GM18508 (cell line): ENCODE results near the gene RRAGC.

Source experiments
- ATAC-seq: cut with Tn5 transposase; IDR thresholded peaks from one replicate; pipeline ENCODE4 v1.9.1; 2021; ENCODE audit warnings: moderate number of reproducible peaks; ENCODE audit not compliant: insufficient read depth, unreplicated experiment

RRAGC gene, protein sequence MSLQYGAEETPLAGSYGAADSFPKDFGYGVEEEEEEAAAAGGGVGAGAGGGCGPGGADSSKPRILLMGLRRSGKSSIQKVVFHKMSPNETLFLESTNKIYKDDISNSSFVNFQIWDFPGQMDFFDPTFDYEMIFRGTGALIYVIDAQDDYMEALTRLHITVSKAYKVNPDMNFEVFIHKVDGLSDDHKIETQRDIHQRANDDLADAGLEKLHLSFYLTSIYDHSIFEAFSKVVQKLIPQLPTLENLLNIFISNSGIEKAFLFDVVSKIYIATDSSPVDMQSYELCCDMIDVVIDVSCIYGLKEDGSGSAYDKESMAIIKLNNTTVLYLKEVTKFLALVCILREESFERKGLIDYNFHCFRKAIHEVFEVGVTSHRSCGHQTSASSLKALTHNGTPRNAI

DNA sequence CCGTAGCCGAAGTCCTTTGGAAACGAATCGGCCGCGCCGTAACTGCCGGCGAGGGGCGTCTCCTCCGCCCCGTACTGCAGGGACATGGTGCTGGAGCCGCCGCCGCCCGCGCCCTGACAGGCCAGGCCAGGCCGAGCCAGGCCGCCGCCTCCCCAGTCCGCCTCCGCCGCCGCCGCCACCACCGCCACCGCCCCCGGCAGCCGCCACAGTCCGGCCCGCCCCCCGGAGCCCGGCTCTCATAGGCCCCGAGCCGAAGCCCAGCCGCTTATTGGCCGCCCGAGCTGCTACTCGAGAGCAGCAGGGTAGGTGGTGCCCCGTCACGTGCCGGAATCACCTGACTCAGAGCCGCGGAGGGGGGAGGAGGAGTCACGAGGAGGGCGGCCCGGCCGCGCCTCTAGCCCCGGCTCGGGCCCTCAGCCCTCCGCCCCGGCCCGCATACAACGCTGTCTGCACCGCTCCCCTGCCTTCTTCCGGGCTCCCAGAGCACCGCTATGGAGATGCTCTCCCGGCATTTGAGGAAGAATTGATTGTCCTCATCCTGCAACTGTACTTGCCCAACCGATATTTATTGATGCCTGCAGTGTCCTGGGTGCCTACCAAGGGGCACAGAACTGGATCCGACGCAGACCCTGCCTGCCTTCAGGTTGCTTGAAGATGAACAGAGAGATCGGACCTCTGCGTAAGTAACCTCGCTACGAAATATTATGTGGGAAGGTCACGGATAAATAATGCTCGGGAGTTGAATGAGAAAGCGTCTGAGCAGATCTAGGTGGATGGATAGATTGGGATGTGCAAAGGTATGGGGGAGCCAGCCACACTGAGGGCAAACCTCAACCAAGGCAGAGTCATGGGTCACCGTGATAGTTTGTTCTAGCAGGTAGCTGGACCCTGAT is at the start of gene RRAGC:
Gene RRAGC, minus strand, starts transcription at position 212 of the 893 bp plus-strand sequence. Its CDS starts 126 bp downstream, at position 86.
- peak; percentile 48 for ATAC-seq

DNA sequence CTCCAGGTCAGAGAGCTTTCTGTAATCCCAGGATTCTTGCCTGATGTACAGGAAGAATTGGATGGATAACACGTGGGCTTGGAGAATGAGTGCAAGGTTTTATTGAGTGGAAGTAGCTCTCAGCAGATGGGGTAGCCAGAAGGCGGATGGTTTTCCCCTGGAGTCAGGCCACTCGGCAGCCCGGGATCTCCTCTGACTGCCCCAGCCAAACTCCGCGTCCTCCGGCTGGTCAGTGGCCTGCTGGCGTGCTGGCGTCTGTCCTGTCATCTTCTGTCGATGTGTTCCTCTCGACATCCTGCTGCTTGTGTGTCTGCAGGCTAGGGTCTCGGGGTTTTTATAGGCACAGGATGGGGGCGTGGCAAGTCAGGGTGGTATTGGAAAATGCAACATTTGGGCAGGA is 49.2 kb upstream of the RRAGC start:
- ATAC-seq: no peak

DNA sequence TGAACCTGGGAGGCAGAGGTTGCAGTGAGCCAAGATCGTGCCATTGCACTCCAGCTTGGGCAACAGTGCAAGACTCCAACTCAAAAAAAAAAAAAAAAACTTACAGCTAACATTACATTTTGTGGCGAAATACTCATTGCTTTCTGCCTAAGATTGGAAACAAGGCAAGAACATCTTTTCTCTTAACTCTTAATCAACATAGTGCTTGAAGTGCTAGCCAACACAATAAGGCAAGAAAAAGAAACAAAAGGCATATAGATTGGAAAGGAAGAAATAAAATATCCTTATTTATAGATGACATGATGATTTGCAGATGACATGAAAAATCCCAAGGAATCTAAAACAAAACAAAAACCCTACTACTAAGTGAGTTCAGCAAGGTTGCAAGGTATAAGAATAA is 46.4 kb upstream of the RRAGC start:
- ATAC-seq: no peak

DNA sequence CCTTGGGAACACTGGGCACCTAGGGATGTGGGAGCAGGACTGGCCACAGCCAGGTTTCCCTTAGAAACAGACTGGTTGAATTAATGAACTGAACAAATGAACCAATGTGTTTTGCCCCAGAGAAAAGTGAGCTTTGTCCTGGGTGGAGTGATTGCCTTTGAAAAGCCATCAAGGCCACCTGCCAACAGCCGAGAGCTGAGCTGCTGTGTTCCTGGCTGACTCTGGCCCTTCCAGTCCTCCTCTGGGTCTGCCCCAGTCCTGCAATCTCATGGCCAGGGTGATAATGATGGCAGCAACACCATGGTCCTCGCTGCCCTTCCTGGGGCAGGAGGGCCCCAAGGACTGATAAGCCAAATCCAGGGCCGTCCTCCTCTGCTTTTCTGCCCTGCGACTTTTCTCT is 40.0 kb upstream of the RRAGC start:
- no peak for ATAC-seq

DNA sequence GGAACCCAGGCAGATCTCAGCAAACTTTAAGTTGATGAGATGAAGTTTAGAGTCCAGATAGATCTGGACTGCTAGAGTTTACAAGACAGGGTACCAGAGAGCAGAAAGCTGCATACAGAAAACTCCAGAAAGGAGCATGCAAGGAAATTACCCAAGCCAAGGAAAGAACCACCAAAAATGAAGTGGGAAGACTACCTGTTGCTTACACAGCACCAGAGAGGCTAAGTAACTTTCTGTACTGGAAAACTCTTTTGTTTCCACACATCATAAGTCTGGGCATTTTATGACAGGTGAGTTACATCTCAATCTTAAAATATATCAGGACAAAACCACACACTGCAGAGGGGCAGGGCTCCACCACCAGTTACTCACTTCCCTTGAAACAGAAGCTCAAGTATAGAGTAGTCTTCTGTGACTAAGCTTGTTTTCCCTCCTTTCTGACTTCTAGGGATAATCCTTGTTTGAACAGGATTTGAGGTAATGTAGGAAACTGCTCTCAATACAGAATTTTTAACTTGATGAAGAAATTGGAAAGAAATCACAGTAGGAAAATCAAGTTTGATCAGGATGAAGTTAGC is 39.2 kb upstream of the RRAGC start:
- no peak for ATAC-seq

DNA sequence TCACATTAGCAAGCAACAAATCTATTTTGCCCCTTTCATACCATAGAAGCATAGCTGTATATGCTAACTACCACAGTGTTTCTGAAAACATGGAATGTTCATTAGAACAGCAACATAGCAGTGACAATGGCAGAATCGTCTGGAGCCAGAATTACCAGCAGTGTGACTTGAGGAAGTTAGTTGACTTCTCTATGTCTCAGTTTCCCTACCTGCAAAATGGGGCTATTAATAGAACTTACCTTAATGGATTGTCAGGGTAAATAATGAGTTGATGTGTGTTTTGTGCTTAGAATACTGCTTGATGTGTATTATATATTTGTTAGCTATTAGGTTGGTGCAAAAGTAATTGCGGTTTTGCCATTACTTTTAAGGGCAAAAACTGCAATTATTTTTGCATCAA is 36.6 kb upstream of the RRAGC start:
- ATAC-seq: no peak

DNA sequence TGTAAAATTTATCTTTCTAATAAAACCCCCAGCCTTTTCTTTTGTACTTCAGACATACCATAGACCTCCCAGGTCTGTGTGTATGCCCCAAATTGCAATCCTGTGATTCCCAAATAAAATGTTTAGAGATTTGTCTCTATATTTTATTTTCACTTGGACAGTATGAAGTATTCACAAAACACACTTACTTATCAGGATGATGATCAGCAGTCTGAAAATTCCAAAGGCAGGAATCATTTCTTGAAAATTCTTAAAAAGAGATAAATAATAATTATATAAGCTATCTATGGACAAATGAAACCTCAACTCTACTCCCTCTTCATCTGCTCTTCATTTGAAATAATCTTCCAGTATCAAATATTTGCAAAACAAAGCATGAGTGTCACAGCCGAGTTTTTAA is 33.4 kb upstream of the RRAGC start:
- ATAC-seq: no peak

DNA sequence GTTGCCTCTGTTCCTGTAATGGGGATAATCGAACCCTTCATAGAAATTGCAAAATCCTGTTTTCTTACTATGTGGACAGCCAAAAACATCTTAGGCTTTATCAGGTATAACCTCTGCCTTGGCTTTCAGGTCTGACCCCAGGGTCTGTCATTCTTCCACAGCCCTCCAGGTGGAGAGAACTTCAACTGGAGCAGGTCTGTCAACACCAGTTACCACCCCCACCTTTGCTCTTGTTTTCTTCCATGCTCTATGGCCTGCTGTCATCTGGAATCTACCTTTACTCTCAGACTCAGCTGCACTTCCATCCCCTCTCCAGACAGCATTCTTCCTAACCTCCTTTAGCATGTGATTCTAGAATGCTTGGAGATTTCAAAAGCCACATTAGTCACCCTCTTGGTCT is 32.2 kb upstream of the RRAGC start:
- ATAC-seq: no peak

DNA sequence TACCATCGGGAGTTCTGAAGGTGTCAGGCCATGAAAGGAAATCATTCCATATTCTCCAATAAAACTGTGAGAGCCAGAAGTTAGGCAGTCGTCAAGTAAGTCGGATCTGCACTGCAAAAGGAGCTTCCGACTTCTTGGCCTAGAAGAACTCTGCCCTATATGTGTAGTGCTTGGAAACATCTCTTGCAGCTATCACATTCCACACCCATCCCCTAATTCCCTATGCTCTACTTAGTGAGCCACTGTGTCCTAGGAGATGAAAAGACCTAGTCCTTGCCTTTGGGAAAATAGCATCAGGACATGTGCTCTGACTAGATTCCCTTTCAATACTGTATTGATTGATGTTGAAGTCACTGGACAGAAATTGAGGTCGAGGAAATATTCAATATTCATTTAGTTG is 30.0 kb upstream of the RRAGC start:
- ATAC-seq: no peak

DNA sequence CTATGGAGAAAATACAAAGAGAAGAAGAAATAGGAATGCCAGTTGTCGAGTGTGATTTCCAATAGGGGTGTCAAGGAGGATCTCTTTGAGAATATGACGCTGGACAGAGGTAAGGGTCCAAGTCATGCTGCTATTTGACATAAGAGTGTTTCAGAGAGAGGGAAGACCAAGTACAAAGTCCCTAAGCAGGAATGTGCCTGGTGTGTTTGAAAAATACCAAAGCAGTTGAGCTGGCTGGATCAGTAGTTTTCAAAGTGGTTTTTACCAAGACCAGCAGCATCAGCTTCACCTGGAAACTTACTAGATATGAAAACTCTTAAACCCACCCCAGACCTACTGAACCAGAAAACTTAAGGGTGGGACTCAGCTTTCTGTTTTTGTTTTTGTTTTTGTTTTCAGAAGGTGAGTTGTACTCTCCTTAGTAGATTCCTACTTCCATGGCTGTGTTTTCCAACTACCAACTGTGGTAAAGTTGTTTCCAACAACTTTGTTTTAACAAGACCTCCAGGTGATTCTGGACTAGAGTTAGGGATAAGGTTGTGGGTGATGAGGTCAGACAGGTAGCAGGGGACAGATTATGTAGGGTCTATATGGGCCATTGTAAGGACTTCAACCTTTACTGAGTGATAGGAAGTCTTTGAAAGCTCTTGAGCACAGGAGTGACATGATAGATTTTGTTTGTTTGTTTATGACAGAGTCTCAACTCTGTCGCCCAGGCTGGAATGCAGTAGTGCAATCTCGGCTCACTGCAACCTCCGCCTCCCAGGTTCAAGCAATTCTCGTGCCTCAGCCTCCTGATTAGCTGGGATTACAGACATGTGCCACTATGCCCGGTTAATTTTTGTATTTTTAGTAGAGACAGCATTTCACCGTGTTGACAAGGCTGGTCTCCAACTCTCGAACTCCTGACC is 29.1 kb upstream of the RRAGC start:
- no peak for ATAC-seq

DNA sequence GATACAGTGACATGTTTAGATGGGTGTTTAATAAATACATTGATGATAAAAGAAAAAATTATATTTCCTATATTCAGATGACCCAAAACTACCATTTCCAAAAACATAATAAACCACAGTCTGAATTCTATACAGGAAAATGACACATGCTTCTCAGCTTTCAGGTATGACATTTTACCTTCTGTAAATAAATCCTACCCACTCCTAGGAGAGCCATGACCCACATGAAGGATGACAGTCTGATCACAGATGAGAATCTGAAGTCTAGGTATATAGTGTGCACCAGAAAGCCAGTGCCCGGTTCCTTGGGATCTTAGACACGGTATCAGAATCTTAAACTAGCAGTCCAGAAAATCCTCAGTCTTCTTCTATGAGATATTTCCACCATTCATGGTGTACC is 25.5 kb upstream of the RRAGC start:
- no peak for ATAC-seq

DNA sequence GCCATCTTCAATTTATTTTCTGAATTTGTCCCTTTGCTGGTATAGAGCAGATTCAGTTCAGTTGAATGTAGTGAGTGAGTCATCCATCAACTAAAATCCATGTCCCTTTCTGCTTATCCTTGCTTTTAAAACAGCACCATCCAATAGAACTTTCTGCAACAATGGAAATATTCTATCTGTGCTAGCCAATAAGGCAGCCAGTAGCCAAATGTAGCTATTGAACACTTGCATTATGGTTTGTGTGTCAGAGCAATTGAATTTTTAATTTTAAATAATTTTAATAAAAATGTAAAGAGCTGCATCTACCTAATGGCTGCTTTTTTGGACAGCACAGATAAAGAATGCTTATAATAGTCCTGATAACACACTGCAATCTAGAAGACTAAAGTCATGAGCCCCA is 21.9 kb upstream of the RRAGC start, which contains the start of gene GJA9:
Gene GJA9, minus strand, starts transcription at position 101 of the 400 bp plus-strand sequence. CDS start 5,489 bp downstream, outside the sequence.
- ATAC-seq: no peak

DNA sequence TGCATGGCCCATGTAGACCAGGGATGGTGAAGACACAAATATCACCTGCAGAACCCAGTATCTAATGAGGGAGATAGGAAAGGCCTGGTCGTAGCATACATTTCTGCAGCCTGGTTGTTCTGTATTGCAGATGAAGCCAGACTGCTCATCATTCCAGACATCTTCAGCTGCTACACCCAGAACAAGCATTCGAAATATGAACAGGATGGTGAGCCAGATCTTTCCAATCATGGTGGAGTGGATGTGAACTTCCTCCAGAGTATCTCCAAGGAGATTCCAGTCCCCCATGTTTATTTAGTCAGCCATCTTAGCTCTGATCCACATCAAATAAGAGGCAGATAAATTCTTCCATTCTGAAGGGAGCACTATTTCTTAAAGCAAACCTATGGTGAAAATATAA is 16.2 kb upstream of the RRAGC start:
- no peak for ATAC-seq

DNA sequence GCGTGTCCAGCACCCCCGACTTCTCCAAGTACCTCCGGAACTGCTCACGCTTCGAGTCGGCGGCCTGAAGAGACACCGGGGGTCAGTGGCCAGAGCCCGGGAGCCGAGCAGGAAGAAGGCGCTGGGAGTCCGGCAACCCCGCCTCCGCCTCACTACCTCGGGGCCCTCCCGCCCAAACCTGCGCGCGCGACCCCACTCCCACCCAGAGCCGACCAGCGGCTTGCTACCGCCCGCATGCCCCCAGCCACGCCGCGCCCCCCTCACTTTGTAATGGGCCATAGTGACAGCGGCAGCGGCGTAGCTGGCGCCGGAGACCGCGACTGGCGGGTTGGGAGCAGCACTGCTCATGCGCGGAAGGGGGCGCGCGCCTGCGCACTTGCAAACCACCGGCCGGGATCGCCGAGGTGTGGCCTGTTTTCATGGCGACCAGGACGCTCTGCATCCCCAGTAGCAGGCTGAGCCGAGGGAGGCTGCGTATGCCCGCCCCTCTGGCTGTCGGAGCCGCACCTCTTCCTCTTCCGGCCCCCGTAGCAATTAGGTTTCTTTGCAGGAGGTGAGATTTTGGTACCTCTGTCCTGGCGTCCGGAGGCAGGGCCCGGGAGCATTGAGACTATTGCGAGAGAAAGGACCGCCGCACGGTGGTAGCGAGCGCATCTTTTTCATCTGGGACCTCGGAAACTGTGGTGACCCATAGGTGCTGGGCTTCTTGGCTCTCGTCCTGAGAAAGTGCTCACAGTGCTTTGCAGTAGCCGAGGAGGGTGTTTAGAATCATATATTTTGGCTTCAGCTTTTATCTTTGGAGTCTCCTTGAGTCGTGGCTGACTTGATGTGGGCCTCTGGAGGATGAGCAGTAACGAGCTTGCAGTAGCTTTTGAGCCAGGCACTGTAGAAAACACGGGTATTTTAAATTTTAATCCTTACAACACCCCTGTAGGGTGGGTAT is 13.7 kb upstream of the RRAGC start, which contains the start of gene MYCBP:
Gene MYCBP, minus strand, starts transcription at position 322 of the 943 bp plus-strand sequence. Its CDS starts 43 bp downstream, at position 279.
- peak; percentile 72 for ATAC-seq

DNA sequence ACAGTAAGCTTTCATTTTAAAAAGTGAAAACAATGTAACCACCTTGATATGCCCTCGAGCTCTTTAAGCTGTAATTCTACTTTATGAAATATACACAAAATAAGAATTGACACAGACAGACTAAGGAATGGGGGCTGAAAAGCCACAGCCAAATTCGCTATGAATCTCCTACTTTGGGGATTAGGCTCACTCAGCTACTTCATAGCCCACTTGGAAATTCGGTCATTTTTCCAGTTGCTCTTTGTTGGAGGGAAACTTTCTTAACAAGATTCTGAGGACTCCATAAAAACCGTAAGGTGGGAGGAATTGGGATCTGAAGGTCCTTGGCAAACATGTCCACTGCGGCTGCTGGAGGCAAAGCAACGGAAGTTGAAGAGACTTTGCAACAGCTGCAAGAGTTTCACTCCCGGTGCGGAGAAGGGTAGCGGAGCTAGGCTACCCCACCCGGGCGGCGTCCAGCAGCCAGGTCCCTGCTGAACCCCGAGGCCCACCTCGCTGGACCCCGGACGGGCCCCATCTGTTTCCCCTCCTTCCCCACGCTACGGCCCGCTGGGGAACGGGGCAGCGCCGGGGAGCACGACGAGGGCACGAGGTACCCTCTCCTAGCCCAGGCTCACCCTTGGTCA is 12.9 kb upstream of the RRAGC start:
- peak; percentile 5 for ATAC-seq

DNA sequence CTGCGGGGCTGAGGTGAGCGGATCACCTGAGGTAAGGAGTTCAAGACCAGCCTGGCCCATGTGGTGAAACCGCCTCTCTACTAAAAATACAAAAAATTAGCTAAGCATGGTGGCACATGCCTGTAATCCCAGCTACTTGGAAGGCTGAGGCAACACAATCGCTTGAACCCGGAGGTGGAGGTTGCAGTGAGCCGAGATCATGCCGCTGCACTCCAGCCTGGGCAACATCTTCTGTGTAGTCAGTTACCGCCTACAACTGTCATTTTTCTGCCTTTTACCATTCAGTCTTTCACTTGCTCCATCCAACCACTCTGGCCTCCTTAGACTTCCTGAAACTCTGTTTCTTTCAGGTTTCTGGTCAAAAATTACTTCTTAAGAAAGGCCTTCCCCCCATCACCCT is 11.4 kb upstream of the RRAGC start:
- no peak for ATAC-seq

DNA sequence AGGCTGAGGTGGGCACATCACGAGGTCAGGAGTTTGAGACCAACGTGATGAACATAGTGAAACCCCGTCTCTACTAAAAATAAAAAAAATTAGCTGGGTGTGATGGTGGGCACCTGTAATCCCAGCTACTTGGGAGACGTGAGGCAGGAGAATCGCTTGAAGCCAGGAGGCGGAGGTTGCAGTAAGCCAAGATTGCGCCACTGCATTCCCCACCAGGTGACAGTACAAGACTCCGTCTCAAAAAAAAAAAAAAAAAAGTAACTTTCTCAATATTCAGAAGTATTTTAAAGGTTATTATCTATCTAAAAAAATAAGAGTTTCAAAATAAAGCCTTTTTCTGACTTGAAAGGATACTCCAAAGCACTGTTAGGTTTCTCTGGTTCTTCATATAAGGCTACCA is 7.6 kb upstream of the RRAGC start:
- ATAC-seq: no peak

DNA sequence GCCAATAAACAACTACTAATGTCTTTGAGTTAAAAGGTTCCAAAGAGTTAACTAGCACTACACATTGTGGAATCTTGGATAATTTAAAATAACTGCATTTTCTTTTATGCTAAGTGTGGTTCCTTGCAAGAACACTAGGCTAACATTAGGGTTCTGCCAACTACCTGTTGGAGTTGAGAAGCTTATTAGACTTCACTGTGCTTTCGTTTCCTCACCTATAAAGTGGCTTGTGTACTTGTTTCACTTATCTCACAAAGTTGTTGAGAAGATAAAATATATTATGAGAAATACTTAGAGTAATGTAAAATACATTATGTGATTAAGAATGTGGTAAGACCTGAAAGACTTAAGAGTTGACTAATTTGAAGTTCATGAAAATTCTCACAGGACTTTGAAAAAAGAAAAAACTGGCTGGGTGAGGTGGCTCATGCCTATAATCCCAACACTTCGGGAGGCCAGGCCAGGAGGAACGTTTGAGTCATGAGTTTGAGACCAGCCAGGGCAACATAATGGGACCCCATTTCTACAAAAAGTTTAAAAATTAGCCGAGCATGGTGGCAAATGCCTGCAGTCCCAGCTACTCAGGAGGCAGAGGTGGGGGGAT is 5.6 kb upstream of the RRAGC start:
- no peak for ATAC-seq
